NB4 (cell line): ENCODE data around the gene LEMD3.

ENCODE experiments used
- CTCF ChIP-seq: IDR thresholded peaks from one replicate; pipeline ENCODE4 v1.5.1; 2012; ENCODE audit warnings: low read depth, low read length
- MYC ChIP-seq: IDR thresholded peaks from 2 replicates; pipeline ENCODE4 v1.6.1; 2011; ENCODE audit warnings: low read depth, low read length

- TF ChIP-seq CTCF (no peak), MYC (no peak)
These were observed 94.4 kb downstream of the LEMD3 start for GRCh38 chr12:65263777-65264176.
